Keratinocyte (primary cell): ENCODE data around the gene FAIM2. TPM values are rescaled to one million over a fixed set of nuclear protein-coding genes. Genes with fewer than 3 reads are reported as not detected.

Experiments used
- DNase-seq: peaks from one replicate; pipeline ENCODE4 v3.0.0-alpha.2; 2011; ENCODE audit warnings: low read depth, missing footprints, low spot score
- FAIRE-seq: peaks from 2 replicates; lab custom pipeline; 2011; peaks lifted over from hg19 to GRCh38; lab: Jason Lieb, UNC
- H2AFZ ChIP-seq: 2 replicates; pipeline ENCODE4 v1.6.0; 2012; ENCODE audit warnings: low read length, control low read depth, inconsistent platforms; ENCODE audit not compliant: control insufficient read depth
- H3K27ac ChIP-seq: 2 replicates; pipeline ENCODE4 v1.5.1; 2011; ENCODE audit warnings: low read length; ENCODE audit not compliant: control insufficient read depth, insufficient read depth
- H3K27me3 ChIP-seq: 3 replicates; pipeline ENCODE4 v1.6.0; 2011; ENCODE audit warnings: low read length; ENCODE audit not compliant: control insufficient read depth, insufficient read depth; ENCODE audit errors: extremely low read depth
- H3K36me3 ChIP-seq, 2 experiments: 2 replicates in 1 of 2; 3 replicates in 1 of 2; pipeline ENCODE4 v1.5.1; 2011; ENCODE audit warnings: low read length in 2 of 2, mild to moderate bottlenecking in 1 of 2; ENCODE audit not compliant: control insufficient read depth in 2 of 2, insufficient read depth in 2 of 2; ENCODE audit errors: extremely low read depth in 1 of 2
- H3K4me1 ChIP-seq: 3 replicates; pipeline ENCODE4 v1.5.1; 2011; ENCODE audit warnings: low read length; ENCODE audit not compliant: control insufficient read depth, insufficient read depth; ENCODE audit errors: extremely low read depth
- H3K4me2 ChIP-seq: 3 replicates; pipeline ENCODE4 v1.6.0; 2011; ENCODE audit warnings: low read depth, low read length; ENCODE audit not compliant: control insufficient read depth, insufficient read depth; ENCODE audit errors: extremely low read depth
- H3K4me3 ChIP-seq, 3 experiments: fragments of 200-600 bp in 1 of 3; sonication (generic) in 1 of 3; 2 replicates in 2 of 3; 3 replicates in 1 of 3; pipeline ENCODE4 v1.5.1; 2011 to 2016; ENCODE audit warnings: low read length in 3 of 3, mild to moderate bottlenecking in 3 of 3, control low read depth in 2 of 3, inconsistent platforms in 1 of 3, low read depth in 1 of 3, mixed read lengths in 1 of 3, mixed run types in 1 of 3, moderate library complexity in 1 of 3; ENCODE audit not compliant: control insufficient read depth in 2 of 3, insufficient read depth in 2 of 3; ENCODE audit errors: extremely low read depth in 1 of 3
- H3K79me2 ChIP-seq: 2 replicates; pipeline ENCODE4 v1.6.0; 2012; ENCODE audit warnings: low read length; ENCODE audit not compliant: control insufficient read depth, insufficient read depth
- H3K9ac ChIP-seq: 3 replicates; pipeline ENCODE4 v1.6.0; 2011; ENCODE audit warnings: low read length; ENCODE audit not compliant: control insufficient read depth, insufficient read depth; ENCODE audit errors: extremely low read depth
- H3K9me1 ChIP-seq: 3 replicates; pipeline ENCODE4 v1.6.0; 2011; ENCODE audit warnings: low read length; ENCODE audit not compliant: control insufficient read depth, insufficient read depth; ENCODE audit errors: extremely low read depth
- H3K9me3 ChIP-seq: 2 replicates; pipeline ENCODE4 v1.5.1; 2012; ENCODE audit warnings: low read depth, low read length; ENCODE audit not compliant: control insufficient read depth
- H4K20me1 ChIP-seq: 3 replicates; pipeline ENCODE4 v1.6.0; 2011; ENCODE audit warnings: low read length; ENCODE audit not compliant: control insufficient read depth, insufficient read depth; ENCODE audit errors: extremely low read depth
- CTCF ChIP-seq, 3 experiments: IDR thresholded peaks in 1 of 3; conservative IDR thresholded peaks in 1 of 3; optimal IDR thresholded peaks in 1 of 3; 2 replicates in 2 of 3; 3 replicates in 1 of 3; pipeline versions ENCODE3 to v1.5.1; 2011; ENCODE audit warnings: low read length in 3 of 3, mild to moderate bottlenecking in 3 of 3, moderate library complexity in 2 of 3, control low read depth in 1 of 3, inconsistent platforms in 1 of 3; ENCODE audit not compliant: insufficient read depth in 2 of 3; ENCODE audit errors: extremely low read depth in 1 of 3
- EZH2 ChIP-seq: IDR thresholded peaks from one replicate; pipeline ENCODE4 v1.6.1; 2012; ENCODE audit warnings: inconsistent platforms, mild to moderate bottlenecking, low read length, moderate library complexity
- dilution Hi-C: fragments of 300-500 bp; cut with MboI; formaldehyde crosslinking; loops from one replicate; pipeline ENCODE4 v1.7.0; 2020; ENCODE audit warnings: low sequenced_read_pairs; ENCODE audit not compliant: extremely low pct_ligation_motif_present
- polyA plus RNA-seq, 5 experiments: library from polyadenylated mRNA; depleted of rRNA in 3 of 5; stranded (reverse) in 3 of 5; stranded (forward) in 1 of 5; unstranded in 1 of 5; fragments of >200 nt; gene quantifications; 1 replicate in 1 of 5; 2 replicates in 3 of 5; 3 replicates in 1 of 5; pipeline versions ENCODE4 v1.2.1 to v1.2.3, GENCODE V29; 2011 to 2012; ENCODE audit warnings: missing spikeins in 2 of 5, low read depth in 1 of 5, low replicate concordance in 1 of 5

The FAIM2 gene
- polyA plus RNA-seq, 1 donor (not counting 4 experiments of a cell fraction or from before 2014, with no cell fraction given), result not detected

GRCh38 chr12:49891476-49891875, 12.2 kb downstream of the FAIM2 start:
- H3K9me1 ChIP-seq, result no peaks in the 10 kb centered on the region

GRCh38 chr12:49891012-49891411, 12.7 kb downstream of the FAIM2 start:
- peaks cover 7% of the 10 kb centered on the region for H3K4me1 ChIP-seq
- TF ChIP-seq CTCF (optimal IDR thresholded peaks at IDR 0.05 in 1 of 3, IDR thresholded peaks at IDR 0.05 in 1 of 3, conservative IDR thresholded peaks at IDR 0.05 in 1 of 3; ENCODE audit: extremely low read depth in 1 of 3, insufficient read depth in 2 of 3, low read length in 3 of 3) (no peak), EZH2 (no peak)

More at GRCh38 chr12:49891476-49891875, 12.2 kb downstream of the FAIM2 start:
- H3K9me3 ChIP-seq, result no peaks in the 10 kb centered on the region
- TF ChIP-seq CTCF (optimal IDR thresholded peaks at IDR 0.05 in 1 of 3, IDR thresholded peaks at IDR 0.05 in 1 of 3, conservative IDR thresholded peaks at IDR 0.05 in 1 of 3; ENCODE audit: extremely low read depth in 1 of 3, insufficient read depth in 2 of 3, low read length in 3 of 3) (no peak), EZH2 (no peak)
- no peak for DNase-seq
- no peaks in the 10 kb centered on the region for H3K79me2 ChIP-seq
- peaks cover 7% of the 10 kb centered on the region for H3K4me1 ChIP-seq
- no peak for FAIRE-seq
- H3K27ac ChIP-seq, result no peak overlapping the region
- H2AFZ ChIP-seq, result no peak overlapping the region
- dilution Hi-C loops, result no loop called here
- H3K9ac ChIP-seq, result no peak overlapping the region
- no peak overlapping the region for H3K4me2 ChIP-seq
- H3K36me3 ChIP-seq, result no peaks in the 10 kb centered on the region
- H3K27me3 ChIP-seq, result peaks cover 21% of the 10 kb centered on the region
- no peaks in the 10 kb centered on the region for H4K20me1 ChIP-seq
- no peak overlapping the region for H3K4me3 ChIP-seq

More at GRCh38 chr12:49891012-49891411, 12.7 kb downstream of the FAIM2 start:
- no peaks in the 10 kb centered on the region for H3K9me3 ChIP-seq
- no peaks in the 10 kb centered on the region for H3K36me3 ChIP-seq
- no peak overlapping the region for H3K4me2 ChIP-seq
- no peak overlapping the region for H3K9ac ChIP-seq
- no peak overlapping the region for H3K27ac ChIP-seq
- dilution Hi-C loops, result no loop called here
- no peaks in the 10 kb centered on the region for H3K9me1 ChIP-seq
- no peaks in the 10 kb centered on the region for H3K79me2 ChIP-seq
- DNase-seq, result no peak
- no peaks in the 10 kb centered on the region for H4K20me1 ChIP-seq
- no peak for FAIRE-seq
- H2AFZ ChIP-seq, result no peak overlapping the region
- H3K4me3 ChIP-seq, result no peak overlapping the region
- H3K27me3 ChIP-seq, result peaks cover 22% of the 10 kb centered on the region
